Measurements from ENCODE around the gene FER. TPM values are rescaled to one million over a fixed set of nuclear protein-coding genes. Genes with fewer than 3 reads are reported as not detected.

FER gene
- total and polyA plus RNA-seq, 8 donors, result 1.4 to 15.3 (median 6.2) TPM

DNA sequence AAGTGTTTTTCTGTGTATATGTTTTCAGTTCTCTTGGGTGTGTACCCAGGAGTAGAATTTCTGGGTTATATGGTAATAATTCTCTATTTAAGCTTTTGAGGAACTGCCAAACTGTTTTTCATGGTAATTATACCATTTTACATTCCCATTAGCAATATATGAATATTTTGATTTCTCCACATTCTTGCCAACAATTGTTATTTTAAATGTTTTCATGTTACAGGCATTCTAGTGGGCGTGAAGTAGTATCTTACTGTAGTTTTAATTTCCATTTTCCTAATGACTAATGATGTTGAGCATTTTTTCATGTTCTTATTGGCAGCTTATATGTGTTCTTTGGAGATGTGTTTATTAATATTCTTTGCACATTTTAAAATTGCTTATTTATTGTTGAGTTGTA lies 199.5 kb downstream of the FER start:
- 98 to 100% methylated on average over 1 of the region's 1 CpG for WGBS, 2 donors
- ATAC-seq (no peak), FAIRE-seq (no peak), DNase-seq (no peak)
- H3K9me3 ChIP-seq, result no peaks in the 10 kb centered on the region
- no peak overlapping the region for H3K4me3 ChIP-seq
- no peaks in the 10 kb centered on the region for H3K4me1 ChIP-seq
- TF ChIP-seq, protein P1, sequence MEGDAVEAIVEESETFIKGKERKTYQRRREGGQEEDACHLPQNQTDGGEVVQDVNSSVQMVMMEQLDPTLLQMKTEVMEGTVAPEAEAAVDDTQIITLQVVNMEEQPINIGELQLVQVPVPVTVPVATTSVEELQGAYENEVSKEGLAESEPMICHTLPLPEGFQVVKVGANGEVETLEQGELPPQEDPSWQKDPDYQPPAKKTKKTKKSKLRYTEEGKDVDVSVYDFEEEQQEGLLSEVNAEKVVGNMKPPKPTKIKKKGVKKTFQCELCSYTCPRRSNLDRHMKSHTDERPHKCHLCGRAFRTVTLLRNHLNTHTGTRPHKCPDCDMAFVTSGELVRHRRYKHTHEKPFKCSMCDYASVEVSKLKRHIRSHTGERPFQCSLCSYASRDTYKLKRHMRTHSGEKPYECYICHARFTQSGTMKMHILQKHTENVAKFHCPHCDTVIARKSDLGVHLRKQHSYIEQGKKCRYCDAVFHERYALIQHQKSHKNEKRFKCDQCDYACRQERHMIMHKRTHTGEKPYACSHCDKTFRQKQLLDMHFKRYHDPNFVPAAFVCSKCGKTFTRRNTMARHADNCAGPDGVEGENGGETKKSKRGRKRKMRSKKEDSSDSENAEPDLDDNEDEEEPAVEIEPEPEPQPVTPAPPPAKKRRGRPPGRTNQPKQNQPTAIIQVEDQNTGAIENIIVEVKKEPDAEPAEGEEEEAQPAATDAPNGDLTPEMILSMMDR (IDR thresholded peaks at IDR 0.05), result no peak
- H3K27ac ChIP-seq, result no peak overlapping the region
- no peaks in the 10 kb centered on the region for H3K27me3 ChIP-seq
- H3K36me3 ChIP-seq, result peaks cover 0 to 3% (median 0%) of the 10 kb centered on the region in 3 donors
- intact Hi-C loops (cut with DNase I), result no loop called here

DNA sequence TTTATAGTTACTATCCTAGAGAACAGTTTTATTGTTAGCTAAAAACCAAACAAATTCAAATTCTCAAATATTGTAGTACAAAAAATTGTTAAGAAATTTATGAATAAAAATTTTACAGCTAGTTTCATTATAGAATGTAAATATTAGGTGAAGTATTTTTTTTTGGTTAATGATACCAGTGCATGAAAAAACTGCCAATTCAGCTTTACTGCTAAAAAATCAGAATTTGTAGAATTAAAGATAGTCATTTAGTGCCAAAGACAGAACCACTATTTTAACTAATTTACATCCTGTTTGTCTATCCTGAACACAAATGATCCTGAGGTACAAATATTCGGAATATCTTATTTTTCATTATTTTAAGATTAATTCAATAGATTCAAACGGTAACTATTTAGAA lies 202.6 kb downstream of the FER start:
- no peak for ATAC-seq
- no peaks in the 10 kb centered on the region for H3K9me3 ChIP-seq
- intact Hi-C loops (cut with DNase I), result no loop called here
- H3K27me3 ChIP-seq, result no peaks in the 10 kb centered on the region
- DNase-seq, result no peak
- peak; percentile 51 for FAIRE-seq
- TF ChIP-seq, protein P1 (IDR thresholded peaks at IDR 0.05), result no peak
- H3K36me3 ChIP-seq, result peaks cover 0 to 3% (median 0%) of the 10 kb centered on the region in 3 donors
- no peaks in the 10 kb centered on the region for H3K4me1 ChIP-seq
- no peak overlapping the region for H3K27ac ChIP-seq
- no peak overlapping the region for H3K4me3 ChIP-seq
- 91 to 95% methylated on average over 2 of the region's 2 CpGs for WGBS, 2 donors

DNA sequence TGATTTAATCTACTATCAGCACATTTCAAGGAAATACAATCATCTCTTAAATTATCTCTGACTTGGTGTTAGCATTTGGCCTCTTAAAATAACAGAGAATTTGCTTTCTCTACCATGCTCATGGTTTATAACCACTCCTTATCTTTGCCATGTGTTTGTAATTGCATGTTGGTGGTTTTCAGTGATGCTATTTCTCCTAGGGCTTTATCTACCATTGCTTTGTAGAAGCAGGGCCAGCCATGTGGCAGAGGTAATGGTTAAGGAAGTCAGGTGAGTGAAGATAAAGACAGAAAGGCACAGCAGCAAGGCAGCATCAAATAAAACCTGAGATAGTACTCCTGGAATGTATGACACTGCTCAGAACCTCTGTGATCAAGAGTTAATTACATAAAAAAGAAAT lies 206.2 kb downstream of the FER start:
- intact Hi-C loops (cut with DNase I), result no loop called here
- DNase-seq, result no peak
- ATAC-seq, result no peak
- Histone ChIP-seq H3K36me3 (no peaks in the 10 kb centered on the region), H3K9me3 (no peaks in the 10 kb centered on the region), H3K4me3 (no peak overlapping the region), H3K4me1 (no peaks in the 10 kb centered on the region), H3K27me3 (no peaks in the 10 kb centered on the region), H3K27ac (no peak overlapping the region)
- no peak for FAIRE-seq
- TF ChIP-seq, protein P1 (IDR thresholded peaks at IDR 0.05), result no peak

DNA sequence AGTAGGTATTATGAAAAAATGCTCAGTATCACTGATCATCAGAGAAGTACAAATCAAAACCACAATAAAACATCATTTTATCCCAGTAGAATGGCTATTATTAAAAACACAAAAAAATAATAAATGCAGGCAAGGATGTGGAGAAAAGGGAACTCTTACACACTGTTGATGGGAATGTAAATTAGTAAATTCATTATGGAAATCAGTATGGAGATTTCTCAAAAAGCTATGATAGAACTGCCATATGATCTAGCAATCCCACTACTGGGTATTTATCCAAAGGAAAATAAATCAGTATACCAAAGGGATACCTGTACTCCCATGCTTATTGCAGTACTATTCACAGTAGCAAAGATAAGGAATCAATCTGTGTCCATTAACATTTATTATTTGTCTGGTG lies 209.6 kb downstream of the FER start:
- no peaks in the 10 kb centered on the region for H3K27me3 ChIP-seq
- intact Hi-C loops (cut with DNase I), result no loop called here
- no peaks in the 10 kb centered on the region for H3K9me3 ChIP-seq
- no peaks in the 10 kb centered on the region for H3K36me3 ChIP-seq
- no peak for ATAC-seq
- no peaks in the 10 kb centered on the region for H3K4me1 ChIP-seq
- FAIRE-seq, result no peak
- TF ChIP-seq, protein P1 (IDR thresholded peaks at IDR 0.05), result no peak
- H3K4me3 ChIP-seq, result no peak overlapping the region
- no peak overlapping the region for H3K27ac ChIP-seq
- DNase-seq, result no peak

DNA sequence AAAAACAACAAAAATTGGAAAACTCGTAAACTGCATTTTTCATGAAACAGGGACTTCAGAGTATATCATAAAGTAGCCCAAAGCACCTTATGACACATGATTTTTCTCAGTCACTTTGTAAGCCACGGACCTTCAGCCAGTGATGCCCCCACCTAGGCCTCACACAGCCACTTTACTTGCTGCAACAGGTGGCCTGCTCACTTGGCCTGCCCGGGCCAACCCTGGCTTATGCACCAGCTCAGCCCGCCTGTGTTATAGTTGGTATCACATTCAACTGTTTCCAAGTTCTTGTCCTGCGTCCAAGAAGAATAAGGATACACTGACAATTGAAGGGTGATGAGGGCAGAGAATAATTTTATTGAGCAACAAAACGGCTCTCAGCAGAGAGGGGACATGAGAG lies 219.2 kb downstream of the FER start:
- Histone ChIP-seq H3K27ac (no peak overlapping the region), H3K27me3 (no peaks in the 10 kb centered on the region), H3K36me3 (no peaks in the 10 kb centered on the region), H3K4me3 (no peak overlapping the region), H3K9me3 (no peaks in the 10 kb centered on the region), H3K4me1 (no peaks in the 10 kb centered on the region)
- WGBS, 2 donors, result 86 to 90% methylated on average over 6 of the region's 6 CpGs
- TF ChIP-seq, protein P1 (IDR thresholded peaks at IDR 0.05), result no peak
- DNase-seq (no peak), ATAC-seq (no peak), FAIRE-seq (no peak)
- intact Hi-C loops (cut with DNase I), result no loop called here

Measured in pancreas (tissue), 10 donors.